PC-3 (cell line): ENCODE data around the gene WNK1. TPM values are rescaled to one million over a fixed set of nuclear protein-coding genes. Genes with fewer than 3 reads are reported as not detected.

ENCODE experiments used
- ATAC-seq: fragments of 200-7000 bp; cut with Tn5 transposase; 2 replicates; pipeline ENCODE4 v1.9.1; 2020; ENCODE audit warnings: mild to moderate bottlenecking, moderate library complexity
- BruUV-seq: library from RNA; stranded (reverse); fragments of 400-500 nt; replicated peaks from 2 replicates; lab custom pipeline; 2021; lab: Mats Ljungman, UMichigan
- CTCF ChIA-PET: fragments of 300-600 bp; sonication (Branson Sonifier 250); formaldehyde crosslinking; loops from one replicate; lab custom pipeline; 2022; ENCODE audit warnings: antibody characterized with exemption; lab: Charles Lee
- POLR2A ChIA-PET: fragments of 300-600 bp; sonication (Branson Sonifier 250); formaldehyde crosslinking; loops from one replicate; lab custom pipeline; 2022; ENCODE audit warnings: antibody characterized with exemption; ENCODE audit not compliant: unreplicated experiment; lab: Charles Lee
- DNase-seq: peaks from one replicate; pipeline ENCODE4 v3.0.0-alpha.2; 2015
- H2AFZ ChIP-seq: fragments of 300-600 bp; sonication (generic); 2 replicates; pipeline ENCODE4 v1.6.0; 2016; ENCODE audit warnings: antibody characterized with exemption, low read length
- H3F3A ChIP-seq: fragments of 300-600 bp; sonication (generic); one replicate; pipeline ENCODE4 v1.6.0; 2017; ENCODE audit warnings: antibody characterized with exemption, low read length, control low read depth, mild to moderate bottlenecking; ENCODE audit not compliant: unreplicated experiment
- H3K27ac ChIP-seq: fragments of 300-600 bp; sonication (generic); 2 replicates; pipeline ENCODE4 v1.5.1; 2016; ENCODE audit warnings: mild to moderate bottlenecking, low read length
- H3K27me3 ChIP-seq: fragments of 300-600 bp; sonication (generic); 2 replicates; pipeline ENCODE4 v1.6.1; 2016; ENCODE audit warnings: low read length, mixed read lengths
- H3K36me3 ChIP-seq: fragments of 300-600 bp; sonication (generic); 2 replicates; pipeline ENCODE4 v1.6.1; 2016; ENCODE audit warnings: low read depth, mixed run types, low read length, mixed read lengths
- H3K4me1 ChIP-seq: fragments of 300-600 bp; sonication (generic); 2 replicates; pipeline ENCODE4 v1.5.1; 2016; ENCODE audit warnings: low read length; ENCODE audit not compliant: insufficient read depth
- H3K4me2 ChIP-seq: fragments of 300-600 bp; sonication (generic); 2 replicates; pipeline ENCODE4 v1.6.0; 2016; ENCODE audit warnings: low read length
- H3K4me3 ChIP-seq: fragments of 300-600 bp; sonication (generic); 2 replicates; pipeline ENCODE4 v1.5.1; 2016; ENCODE audit warnings: mild to moderate bottlenecking, low read length, mixed read lengths
- H3K79me2 ChIP-seq: fragments of 300-600 bp; sonication (generic); 2 replicates; pipeline ENCODE4 v1.6.1; 2017; ENCODE audit warnings: low read length, mixed read lengths
- H3K9ac ChIP-seq: fragments of 300-600 bp; sonication (generic); 2 replicates; pipeline ENCODE4 v1.6.0; 2016; ENCODE audit warnings: mild to moderate bottlenecking, low read length
- H3K9me2 ChIP-seq: fragments of 300-600 bp; sonication (generic); replicated peaks from 2 replicates; pipeline ENCODE4 v1.6.1; 2016; ENCODE audit warnings: mixed run types, low read length, mixed read lengths
- H3K9me3 ChIP-seq: fragments of 300-600 bp; sonication (generic); 2 replicates; pipeline ENCODE4 v1.6.1; 2016; ENCODE audit warnings: low read length, mixed read lengths
- H4K20me1 ChIP-seq: fragments of 300-600 bp; sonication (generic); 2 replicates; pipeline ENCODE4 v1.6.1; 2016; ENCODE audit warnings: low read length, mixed read lengths
- EZH2 ChIP-seq: fragments of 300-600 bp; sonication (generic); IDR thresholded peaks from one replicate; pipeline ENCODE4 v1.6.1; 2017; ENCODE audit warnings: antibody characterized with exemption, mild to moderate bottlenecking, low read length; ENCODE audit not compliant: unreplicated experiment
- EZH2phosphoT487 ChIP-seq: fragments of 300-600 bp; sonication (generic); IDR thresholded peaks from 2 replicates; pipeline ENCODE4 v1.6.1; 2018; ENCODE audit warnings: mild to moderate bottlenecking, antibody characterized with exemption, low read length, borderline replicate concordance
- intact Hi-C: fragments of 100-400 bp; cut with micrococcal nuclease; formaldehyde crosslinking; loops from 2 replicates; pipeline ENCODE4 v1.9.0; 2023
- total RNA-seq: library from RNA; depleted of rRNA; stranded (reverse); fragments of >200 nt; gene quantifications from 2 replicates; pipeline ENCODE4 v1.2.3, GENCODE V29; 2014
- TF ChIP-seq, protein P1 (sequence below): fragments of 300-600 bp; sonication (generic); conservative IDR thresholded peaks from 2 replicates; pipeline ENCODE4 v1.5.1; 2017; ENCODE audit warnings: antibody characterized with exemption, low read depth, mild to moderate bottlenecking, low read length

The WNK1 gene
- total RNA-seq, 1 experiment from 2014 or later: 44.5 TPM

- no TSS peak for BruUV-seq
- Histone ChIP-seq H3K27ac (no peak overlapping the region), H4K20me1 (no peaks in the 10 kb centered on the region), H3K79me2 (peaks cover 10% of the 10 kb centered on the region; the same call in 1 of the 2 replicates), H3K4me1 (no peaks in the 10 kb centered on the region), H3K27me3 (no peaks in the 10 kb centered on the region), H3K4me2 (no peak overlapping the region), H3F3A (no peaks in the 10 kb centered on the region), H3K9ac (no peak overlapping the region), H3K9me3 (no peaks in the 10 kb centered on the region), H3K9me2 (no peaks in the 10 kb centered on the region), H3K36me3 (peaks cover 25% of the 10 kb centered on the region; the same call in 1 of the 2 replicates), H2AFZ (no peak overlapping the region), H3K4me3 (no peak overlapping the region)
- DNase-seq (no peak), ATAC-seq (no peak)
- ChIA-PET CTCF (no interaction called here), POLR2A (no interaction called here)
- intact Hi-C loops: no loop called here
- TF ChIP-seq, protein P1, sequence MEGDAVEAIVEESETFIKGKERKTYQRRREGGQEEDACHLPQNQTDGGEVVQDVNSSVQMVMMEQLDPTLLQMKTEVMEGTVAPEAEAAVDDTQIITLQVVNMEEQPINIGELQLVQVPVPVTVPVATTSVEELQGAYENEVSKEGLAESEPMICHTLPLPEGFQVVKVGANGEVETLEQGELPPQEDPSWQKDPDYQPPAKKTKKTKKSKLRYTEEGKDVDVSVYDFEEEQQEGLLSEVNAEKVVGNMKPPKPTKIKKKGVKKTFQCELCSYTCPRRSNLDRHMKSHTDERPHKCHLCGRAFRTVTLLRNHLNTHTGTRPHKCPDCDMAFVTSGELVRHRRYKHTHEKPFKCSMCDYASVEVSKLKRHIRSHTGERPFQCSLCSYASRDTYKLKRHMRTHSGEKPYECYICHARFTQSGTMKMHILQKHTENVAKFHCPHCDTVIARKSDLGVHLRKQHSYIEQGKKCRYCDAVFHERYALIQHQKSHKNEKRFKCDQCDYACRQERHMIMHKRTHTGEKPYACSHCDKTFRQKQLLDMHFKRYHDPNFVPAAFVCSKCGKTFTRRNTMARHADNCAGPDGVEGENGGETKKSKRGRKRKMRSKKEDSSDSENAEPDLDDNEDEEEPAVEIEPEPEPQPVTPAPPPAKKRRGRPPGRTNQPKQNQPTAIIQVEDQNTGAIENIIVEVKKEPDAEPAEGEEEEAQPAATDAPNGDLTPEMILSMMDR: no peak
- no peak for TF ChIP-seq EZH2phosphoT487
- TF ChIP-seq EZH2: no peak
Observed at GRCh38 chr12:830111-830867, 77.9 kb downstream of the WNK1 start.

DNA sequence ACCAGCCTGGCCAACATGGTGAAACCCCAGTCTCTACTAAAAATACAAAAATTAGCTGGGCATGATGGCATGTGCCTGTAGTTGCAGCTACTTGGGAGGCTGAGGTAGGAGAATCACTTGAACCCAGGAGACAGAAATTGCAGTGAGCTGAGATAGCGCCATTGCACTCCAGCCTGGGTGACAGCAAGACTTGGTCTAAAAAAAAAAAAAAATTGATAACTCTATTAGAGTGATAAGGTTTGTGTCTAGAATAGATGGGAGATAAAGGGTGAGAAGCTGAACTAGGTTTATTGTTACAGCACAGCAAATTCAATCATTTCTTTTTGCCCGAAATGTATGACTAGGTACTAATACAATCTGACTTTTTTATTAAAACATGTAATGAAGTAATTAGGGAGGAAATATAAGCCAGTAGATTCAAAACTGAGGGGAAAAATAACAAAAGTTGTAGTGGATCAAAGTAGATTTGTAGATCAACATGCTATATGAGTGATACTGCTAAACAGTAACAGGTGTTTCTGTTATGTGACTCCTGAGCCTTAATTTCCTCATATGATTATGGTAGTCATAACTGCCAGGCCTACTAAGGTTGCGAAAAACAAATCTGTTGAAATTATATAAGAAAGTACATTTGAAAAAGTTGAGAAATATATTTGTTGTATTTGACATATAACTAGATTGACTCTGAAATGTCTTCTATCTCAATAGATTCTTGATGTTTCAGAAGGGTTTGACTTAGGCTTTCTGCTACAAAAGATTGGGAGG, 83.6 kb downstream of the WNK1 start:
- no peaks in the 10 kb centered on the region for H4K20me1 ChIP-seq

GRCh38 chr12:836952-837351, 84.6 kb downstream of the WNK1 start:
- Histone ChIP-seq H3K36me3 (peaks cover 7% of the 10 kb centered on the region; the same call in 1 of the 2 replicates), H3K9me2 (no peaks in the 10 kb centered on the region), H3K79me2 (no peaks in the 10 kb centered on the region), H3K4me3 (no peak overlapping the region), H2AFZ (no peak overlapping the region), H3K27ac (no peak overlapping the region), H3K9me3 (no peaks in the 10 kb centered on the region), H4K20me1 (no peaks in the 10 kb centered on the region), H3K4me2 (no peak overlapping the region), H3K27me3 (no peaks in the 10 kb centered on the region), H3F3A (no peaks in the 10 kb centered on the region), H3K4me1 (no peaks in the 10 kb centered on the region), H3K9ac (no peak overlapping the region)
- no peak for DNase-seq
- ChIA-PET POLR2A (no interaction called here), CTCF (no interaction called here)
- ATAC-seq: no peak
- no TSS peak for BruUV-seq
- intact Hi-C loops: no loop called here
- TF ChIP-seq, protein P1: no peak
- TF ChIP-seq EZH2phosphoT487 (no peak), EZH2 (no peak)

More for the DNA sequence above, 83.6 kb downstream of the WNK1 start:
- ChIA-PET CTCF (no interaction called here), POLR2A (no interaction called here)
- Histone ChIP-seq H3K27ac (no peak overlapping the region), H3K4me3 (no peak overlapping the region), H3K9me3 (no peaks in the 10 kb centered on the region), H3K4me2 (no peak overlapping the region), H3K9ac (no peak overlapping the region), H3K36me3 (peaks cover 7% of the 10 kb centered on the region; the same call in 1 of the 2 replicates), H2AFZ (no peak overlapping the region), H3K27me3 (no peaks in the 10 kb centered on the region), H3K79me2 (no peaks in the 10 kb centered on the region), H3K9me2 (no peaks in the 10 kb centered on the region), H3F3A (no peaks in the 10 kb centered on the region), H3K4me1 (no peaks in the 10 kb centered on the region)
- ATAC-seq: no peak
- no peak for DNase-seq
- no TSS peak for BruUV-seq
- TF ChIP-seq EZH2phosphoT487: no peak
- no peak for TF ChIP-seq EZH2
- intact Hi-C loops: no loop called here
